Astrocyte of the cerebellum (primary cell): ENCODE data around the gene MAZ.

ENCODE experiments used
- DNase-seq: peaks from one replicate; pipeline ENCODE4 v3.0.0-alpha.2; 2011; ENCODE audit warnings: low read depth
- H3K4me3 ChIP-seq: 2 replicates; pipeline ENCODE4 v1.5.1; 2011; ENCODE audit warnings: mild to moderate bottlenecking, low read depth, low read length, moderate library complexity
- CTCF ChIP-seq: IDR thresholded peaks from 2 replicates; pipeline ENCODE4 v1.5.1; 2012; ENCODE audit warnings: low read length, low read depth, moderate library complexity, mild to moderate bottlenecking; ENCODE audit errors: missing control alignments
- in situ Hi-C: cut with HindIII; loops from 2 replicates; pipeline ENCODE4 v1.10.0; 2017; ENCODE audit warnings: low sequenced_read_pairs

MAZ gene

GRCh38 chr16:29815032-29815721 lies 8.8 kb downstream of the MAZ start:
- no peak for TF ChIP-seq CTCF
- peak overlapping the region; percentile 77 for H3K4me3 ChIP-seq
- in situ Hi-C loops: no loop called here
- DNase-seq: no peak

- TF ChIP-seq CTCF: peak; percentile 89
- peak; percentile 99 for DNase-seq
- H3K4me3 ChIP-seq: peak within 1 kb of the TSS; percentile 77
- in situ Hi-C loops: no loop called here
Observed at GRCh38 chr16:29815793-29816693, 9.7 kb downstream of the MAZ start, which contains the start of gene PAGR1. Gene PAGR1 (plus strand): TSS chr16:29816152. CDS start chr16:29816526, 374 bp downstream.

- TF ChIP-seq CTCF: peak; percentile 30
- H3K4me3 ChIP-seq: peak overlapping the region; percentile 77
- no peak for DNase-seq
- in situ Hi-C loops: no loop called here
Observed at GRCh38 chr16:29816694-29817441, 10.5 kb downstream of the MAZ start.

GRCh38 chr16:29818082-29818481 lies 11.8 kb downstream of the MAZ start:
- in situ Hi-C loops: no loop called here
- TF ChIP-seq CTCF: no peak
- DNase-seq: no peak
- H3K4me3 ChIP-seq: no peak overlapping the region

GRCh38 chr16:29819506-29819905 lies 13.2 kb downstream of the MAZ start:
- H3K4me3 ChIP-seq: peak overlapping the region; percentile 76
- peak; percentile 19 for TF ChIP-seq CTCF
- DNase-seq: no peak
- in situ Hi-C loops: no loop called here

GRCh38 chr16:29820271-29820701 lies 14.0 kb downstream of the MAZ start, which contains the start of gene MVP:
Gene MVP (plus strand): TSS chr16:29820462. CDS start chr16:29830550, 10,088 bp downstream.
- no peak for DNase-seq
- TF ChIP-seq CTCF: no peak
- in situ Hi-C loops: no loop called here
- peak within 1 kb of the TSS; percentile 76 for H3K4me3 ChIP-seq
